Upper lobe of right lung (tissue), 1 donor: ENCODE measurements around the gene PYGO2. TPM values are rescaled to one million over a fixed set of nuclear protein-coding genes. Genes with fewer than 3 reads are reported as not detected.

Experiments used
- ATAC-seq: fragments of 200-7000 bp; cut with Tn5 transposase; one replicate; pipeline ENCODE4 v1.9.1; 2020; ENCODE audit warnings: mild to moderate bottlenecking, moderate library complexity
- DNase-seq: peaks from one replicate; pipeline ENCODE4 v3.0.0-alpha.2; 2020
- H3K27ac ChIP-seq: fragments of 200-600 bp; one replicate; pipeline ENCODE4 v1.8.0; 2022
- H3K27me3 ChIP-seq: fragments of 200-600 bp; one replicate; pipeline ENCODE4 v1.8.0; 2022; ENCODE audit warnings: mild to moderate bottlenecking
- H3K36me3 ChIP-seq: fragments of 200-600 bp; one replicate; pipeline ENCODE4 v1.8.0; 2022
- H3K4me1 ChIP-seq: fragments of 200-600 bp; one replicate; pipeline ENCODE4 v1.8.0; 2022
- H3K4me3 ChIP-seq: fragments of 200-600 bp; one replicate; pipeline ENCODE4 v1.8.0; 2022; ENCODE audit warnings: mild to moderate bottlenecking
- H3K9me3 ChIP-seq: fragments of 200-600 bp; one replicate; pipeline ENCODE4 v1.8.0; 2022
- intact Hi-C: fragments of 100-400 bp; cut with DNase I; formaldehyde crosslinking; loops from one replicate; pipeline ENCODE4 v1.11.0; 2022
- total RNA-seq: library from RNA; stranded (reverse); fragmentation: NEBNext Ultra II Directional; extraction: Animal tissue kit (Norgen Biotek cat#: 25700); gene quantifications from one replicate; pipeline ENCODE4 v1.2.1, GENCODE V29; 2021
- TF ChIP-seq, protein P1 (sequence below): fragments of 200-600 bp; IDR thresholded peaks from one replicate; pipeline ENCODE4 v1.8.0; 2022; ENCODE audit warnings: antibody characterized with exemption
- donor health status: DM: no; HTN: yes; CAD: no; lungs with severe emphysema.

PYGO2 gene
- total RNA-seq, 1 donor from 2014 or later, result 27.0 TPM

DNA sequence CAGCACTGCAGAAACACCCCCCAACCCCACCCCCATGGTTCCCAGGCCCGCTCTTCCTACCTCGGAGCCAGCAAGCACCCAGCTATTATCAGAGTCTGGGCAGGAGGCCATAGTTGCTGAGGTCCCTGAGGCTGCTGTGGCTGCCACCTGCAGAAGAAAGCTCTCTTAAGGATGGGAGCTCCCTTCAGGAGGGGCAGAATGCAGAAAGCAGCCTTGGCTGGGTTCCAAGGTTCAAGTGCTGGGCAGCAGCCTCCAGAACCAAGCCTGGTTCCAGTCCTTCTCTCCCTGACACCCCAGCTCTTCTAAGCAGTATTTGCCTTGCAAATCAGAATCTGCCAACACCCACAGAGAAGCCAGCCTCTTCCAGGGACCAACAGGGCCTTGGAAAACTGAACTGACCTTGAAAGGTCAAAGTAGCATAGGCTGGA is 8.0 kb downstream of the PYGO2 start:
- Histone ChIP-seq H3K4me3 (no peak overlapping the region), H3K4me1 (peaks cover 45% of the 10 kb centered on the region), H3K36me3 (peaks cover 20% of the 10 kb centered on the region), H3K9me3 (no peaks in the 10 kb centered on the region), H3K27me3 (no peaks in the 10 kb centered on the region), H3K27ac (no peak overlapping the region)
- TF ChIP-seq, protein P1, sequence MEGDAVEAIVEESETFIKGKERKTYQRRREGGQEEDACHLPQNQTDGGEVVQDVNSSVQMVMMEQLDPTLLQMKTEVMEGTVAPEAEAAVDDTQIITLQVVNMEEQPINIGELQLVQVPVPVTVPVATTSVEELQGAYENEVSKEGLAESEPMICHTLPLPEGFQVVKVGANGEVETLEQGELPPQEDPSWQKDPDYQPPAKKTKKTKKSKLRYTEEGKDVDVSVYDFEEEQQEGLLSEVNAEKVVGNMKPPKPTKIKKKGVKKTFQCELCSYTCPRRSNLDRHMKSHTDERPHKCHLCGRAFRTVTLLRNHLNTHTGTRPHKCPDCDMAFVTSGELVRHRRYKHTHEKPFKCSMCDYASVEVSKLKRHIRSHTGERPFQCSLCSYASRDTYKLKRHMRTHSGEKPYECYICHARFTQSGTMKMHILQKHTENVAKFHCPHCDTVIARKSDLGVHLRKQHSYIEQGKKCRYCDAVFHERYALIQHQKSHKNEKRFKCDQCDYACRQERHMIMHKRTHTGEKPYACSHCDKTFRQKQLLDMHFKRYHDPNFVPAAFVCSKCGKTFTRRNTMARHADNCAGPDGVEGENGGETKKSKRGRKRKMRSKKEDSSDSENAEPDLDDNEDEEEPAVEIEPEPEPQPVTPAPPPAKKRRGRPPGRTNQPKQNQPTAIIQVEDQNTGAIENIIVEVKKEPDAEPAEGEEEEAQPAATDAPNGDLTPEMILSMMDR, result no peak
- DNase-seq, result no peak
- ATAC-seq, result no peak
- intact Hi-C loops, result no loop called here

DNA sequence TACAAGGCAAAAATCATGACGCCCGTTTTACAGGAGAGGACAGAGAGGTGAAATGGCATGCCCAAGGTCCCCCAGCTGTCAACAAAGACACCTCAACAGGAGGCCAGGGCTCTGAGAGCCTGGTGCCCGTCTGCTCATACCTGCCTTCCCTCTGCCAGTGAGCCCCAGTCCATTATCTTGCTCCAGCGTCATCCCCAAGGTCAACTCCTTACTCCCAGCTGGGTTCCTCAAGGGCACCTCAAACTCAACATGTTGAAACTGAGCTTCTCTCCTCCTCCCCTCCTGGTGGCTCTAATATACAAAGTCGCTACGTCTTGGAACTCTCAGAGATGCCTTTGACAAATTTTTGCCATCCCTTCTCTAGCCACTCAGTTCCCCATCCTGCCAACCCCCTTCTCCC is 8.9 kb downstream of the PYGO2 start:
- intact Hi-C loops, result no loop called here
- ATAC-seq (no peak), DNase-seq (no peak)
- H3K36me3 ChIP-seq, result peaks cover 27% of the 10 kb centered on the region
- no peak overlapping the region for H3K4me3 ChIP-seq
- TF ChIP-seq, protein P1, result no peak
- no peak overlapping the region for H3K27ac ChIP-seq
- H3K4me1 ChIP-seq, result peaks cover 45% of the 10 kb centered on the region
- H3K27me3 ChIP-seq, result no peaks in the 10 kb centered on the region
- no peaks in the 10 kb centered on the region for H3K9me3 ChIP-seq

DNA sequence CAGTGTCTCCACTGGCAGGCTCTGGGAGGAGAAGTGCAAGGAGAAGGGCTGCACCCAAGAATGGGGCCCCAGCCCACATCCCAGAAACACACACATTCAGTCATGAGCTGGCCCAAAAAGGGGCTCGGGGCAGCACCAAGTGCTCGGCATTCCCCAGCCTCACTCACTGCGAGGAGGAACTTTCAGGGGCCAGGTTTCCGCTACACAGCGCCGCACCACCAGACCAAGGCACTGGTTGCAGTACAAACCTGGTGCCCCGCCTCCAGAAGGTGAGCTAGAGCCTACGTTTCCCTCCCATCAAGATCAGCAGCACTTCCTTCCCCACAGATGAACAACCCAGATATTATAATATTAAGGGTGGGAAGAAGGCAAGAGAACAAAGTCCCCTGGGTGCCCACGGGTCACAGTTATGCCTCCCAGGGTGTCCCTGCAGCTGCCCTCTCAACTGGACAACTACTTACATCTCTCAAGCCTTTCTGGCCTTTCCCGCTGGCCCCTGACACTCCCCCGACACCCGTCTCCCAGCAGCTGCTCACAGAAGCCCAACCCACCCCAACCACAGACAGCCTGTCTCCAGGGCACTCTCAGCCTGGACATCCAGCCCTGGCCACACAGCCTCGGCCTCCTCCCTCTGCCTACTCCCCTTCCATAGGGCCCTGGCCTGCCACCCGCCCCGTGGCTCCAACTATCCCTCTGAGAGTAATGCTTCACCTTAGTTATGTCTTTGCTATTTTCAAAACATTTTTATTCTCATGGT is 9.5 kb downstream of the PYGO2 start:
- Histone ChIP-seq H3K4me1 (peaks cover 39% of the 10 kb centered on the region), H3K27me3 (no peaks in the 10 kb centered on the region), H3K36me3 (peaks cover 32% of the 10 kb centered on the region), H3K9me3 (no peaks in the 10 kb centered on the region), H3K4me3 (no peak overlapping the region), H3K27ac (no peak overlapping the region)
- TF ChIP-seq, protein P1, result no peak
- DNase-seq (no peak), ATAC-seq (no peak)
- intact Hi-C loops, result no loop called here

DNA sequence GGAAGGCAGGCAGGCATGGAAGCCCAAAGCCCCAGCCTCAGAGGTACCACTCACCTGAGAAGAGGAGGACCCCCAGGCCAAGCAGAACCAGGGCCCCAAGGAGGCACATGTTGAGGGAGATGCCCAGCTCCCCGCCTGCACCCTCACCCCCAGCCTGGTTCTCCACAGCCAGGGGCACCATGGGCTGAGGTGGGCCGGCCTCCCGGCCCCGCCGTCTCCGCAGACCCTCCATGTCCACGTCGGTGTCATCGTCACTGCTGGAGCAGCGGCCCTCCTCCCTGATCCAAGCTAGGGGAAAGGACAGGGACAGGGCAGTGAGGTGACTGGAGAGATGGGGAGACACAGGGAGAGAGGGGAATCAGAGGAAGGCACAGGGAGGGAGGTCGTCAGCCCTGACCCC is 13.5 kb downstream of the PYGO2 start:
- no peak overlapping the region for H3K27ac ChIP-seq
- intact Hi-C loops, result no loop called here
- H3K4me1 ChIP-seq, result peaks cover 16% of the 10 kb centered on the region
- ATAC-seq (no peak), DNase-seq (no peak)
- H3K9me3 ChIP-seq, result no peaks in the 10 kb centered on the region
- TF ChIP-seq, protein P1, result no peak
- no peaks in the 10 kb centered on the region for H3K27me3 ChIP-seq
- H3K36me3 ChIP-seq, result peaks cover 52% of the 10 kb centered on the region
- H3K4me3 ChIP-seq, result no peak overlapping the region

DNA sequence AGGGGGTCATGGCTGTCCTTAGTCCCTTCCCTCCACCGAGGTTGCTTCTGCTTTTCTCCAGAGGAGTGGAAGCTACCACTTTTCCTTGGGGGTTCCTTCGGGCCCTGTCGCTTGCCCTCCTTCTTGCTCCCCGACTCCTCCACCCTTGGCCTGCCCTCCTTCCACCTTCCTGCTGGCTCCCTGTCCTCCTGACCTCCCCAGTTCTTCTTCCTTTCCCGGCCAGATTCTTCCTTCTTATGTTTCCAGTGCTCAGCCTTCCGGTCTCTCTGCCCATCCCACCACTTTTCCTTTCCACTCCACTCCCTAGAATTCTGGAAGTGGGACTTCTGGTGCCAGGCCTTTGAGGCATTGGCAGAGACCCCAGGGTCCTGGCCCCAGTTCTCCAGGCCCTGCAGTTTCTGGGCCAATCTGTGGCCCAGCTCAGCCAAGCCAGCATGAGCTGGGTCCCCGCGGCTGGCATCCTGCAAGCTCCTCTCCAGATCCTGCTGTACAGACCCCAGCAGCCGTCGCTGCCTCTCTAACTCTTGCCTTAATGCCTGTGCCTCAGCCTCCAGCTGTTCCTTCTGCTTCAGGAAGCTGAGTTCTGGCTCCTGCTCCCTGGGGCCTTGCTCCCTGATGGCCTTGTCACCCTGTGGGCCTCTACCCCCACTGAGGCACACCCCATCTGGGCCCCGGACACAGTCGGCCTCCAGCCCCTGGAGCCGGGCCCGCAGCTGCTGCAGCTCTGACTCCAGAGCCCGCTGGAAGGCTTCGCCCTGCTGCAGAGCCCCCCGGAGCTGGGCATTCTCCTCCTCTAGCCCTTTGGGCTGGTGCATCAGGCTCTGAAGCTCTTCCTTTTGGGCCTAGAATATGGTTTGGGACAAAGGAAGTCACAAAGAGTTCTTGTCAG is 15.4 kb downstream of the PYGO2 start:
- H3K27ac ChIP-seq, result no peak overlapping the region
- TF ChIP-seq, protein P1, result no peak
- H3K9me3 ChIP-seq, result no peaks in the 10 kb centered on the region
- intact Hi-C loops, result no loop called here
- no peak overlapping the region for H3K4me3 ChIP-seq
- H3K36me3 ChIP-seq, result peaks cover 46% of the 10 kb centered on the region
- H3K4me1 ChIP-seq, result peaks cover 27% of the 10 kb centered on the region
- ATAC-seq (no peak), DNase-seq (no peak)
- H3K27me3 ChIP-seq, result no peaks in the 10 kb centered on the region
